GM12865 (cell line): ENCODE results near the gene CYP4F8.

Experiments used
- DNase-seq: peaks from one replicate; pipeline ENCODE4 v3.0.0; 2010; ENCODE audit warnings: low read depth
- H3K4me3 ChIP-seq: 2 replicates; pipeline ENCODE4 v1.5.1; 2011; ENCODE audit warnings: mild to moderate bottlenecking, low read depth, low read length, control low read depth
- TF ChIP-seq, protein P1 (sequence below): IDR thresholded peaks from 2 replicates; pipeline ENCODE4 v1.5.1; 2011; ENCODE audit warnings: low read length, control low read depth, low read depth, inconsistent platforms; ENCODE audit not compliant: insufficient read depth; ENCODE audit errors: missing control alignments

CYP4F8 gene

GRCh38 chr19:15663247-15663646, 48.2 kb downstream of the CYP4F8 start:
- TF ChIP-seq, protein P1, sequence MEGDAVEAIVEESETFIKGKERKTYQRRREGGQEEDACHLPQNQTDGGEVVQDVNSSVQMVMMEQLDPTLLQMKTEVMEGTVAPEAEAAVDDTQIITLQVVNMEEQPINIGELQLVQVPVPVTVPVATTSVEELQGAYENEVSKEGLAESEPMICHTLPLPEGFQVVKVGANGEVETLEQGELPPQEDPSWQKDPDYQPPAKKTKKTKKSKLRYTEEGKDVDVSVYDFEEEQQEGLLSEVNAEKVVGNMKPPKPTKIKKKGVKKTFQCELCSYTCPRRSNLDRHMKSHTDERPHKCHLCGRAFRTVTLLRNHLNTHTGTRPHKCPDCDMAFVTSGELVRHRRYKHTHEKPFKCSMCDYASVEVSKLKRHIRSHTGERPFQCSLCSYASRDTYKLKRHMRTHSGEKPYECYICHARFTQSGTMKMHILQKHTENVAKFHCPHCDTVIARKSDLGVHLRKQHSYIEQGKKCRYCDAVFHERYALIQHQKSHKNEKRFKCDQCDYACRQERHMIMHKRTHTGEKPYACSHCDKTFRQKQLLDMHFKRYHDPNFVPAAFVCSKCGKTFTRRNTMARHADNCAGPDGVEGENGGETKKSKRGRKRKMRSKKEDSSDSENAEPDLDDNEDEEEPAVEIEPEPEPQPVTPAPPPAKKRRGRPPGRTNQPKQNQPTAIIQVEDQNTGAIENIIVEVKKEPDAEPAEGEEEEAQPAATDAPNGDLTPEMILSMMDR: no peak
- H3K4me3 ChIP-seq: no peak overlapping the region

DNA sequence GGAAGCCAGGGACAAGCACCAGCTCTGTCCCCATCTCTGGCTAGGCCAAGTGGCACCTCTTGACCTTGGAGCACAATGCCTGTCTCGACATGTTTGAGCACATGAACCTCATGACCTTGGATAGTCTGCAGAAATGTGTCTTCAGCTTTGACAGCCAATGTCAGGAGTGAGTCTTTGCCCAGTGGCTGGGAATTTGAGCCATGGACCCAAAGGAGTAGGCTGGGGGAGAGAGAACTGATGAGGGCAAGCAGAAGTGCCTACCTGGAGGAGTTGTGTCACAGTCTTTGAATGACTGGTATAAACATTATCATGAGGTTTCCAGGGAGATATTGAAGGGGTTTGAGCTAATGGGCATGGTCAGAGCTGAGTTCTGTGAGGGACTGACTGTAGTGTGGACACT, 51.2 kb downstream of the CYP4F8 start:
- no peak overlapping the region for H3K4me3 ChIP-seq
- DNase-seq: no peak
- TF ChIP-seq, protein P1: no peak

More at GRCh38 chr19:15663247-15663646, 48.2 kb downstream of the CYP4F8 start:
- no peak for DNase-seq

DNA sequence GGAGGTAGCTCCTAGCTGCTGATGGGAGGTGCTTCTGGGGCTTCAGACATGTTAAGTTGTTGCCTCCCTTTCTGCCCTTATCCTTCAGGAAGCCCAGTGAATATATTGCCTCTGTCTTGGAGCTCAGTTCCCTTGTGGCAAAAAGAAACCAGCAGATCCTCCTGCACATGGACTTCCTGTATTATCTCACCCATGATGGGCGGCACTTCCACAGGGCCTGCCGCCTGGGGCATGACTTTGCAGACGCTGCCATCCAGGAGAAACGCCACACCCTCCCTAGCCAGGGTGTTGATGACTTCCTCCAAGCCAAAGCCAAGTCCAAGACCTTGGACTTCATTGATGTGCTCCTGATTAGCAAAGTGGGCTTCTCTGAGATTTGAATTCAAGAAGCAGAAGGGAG, 51.9 kb downstream of the CYP4F8 start:
- no peak for DNase-seq

DNA sequence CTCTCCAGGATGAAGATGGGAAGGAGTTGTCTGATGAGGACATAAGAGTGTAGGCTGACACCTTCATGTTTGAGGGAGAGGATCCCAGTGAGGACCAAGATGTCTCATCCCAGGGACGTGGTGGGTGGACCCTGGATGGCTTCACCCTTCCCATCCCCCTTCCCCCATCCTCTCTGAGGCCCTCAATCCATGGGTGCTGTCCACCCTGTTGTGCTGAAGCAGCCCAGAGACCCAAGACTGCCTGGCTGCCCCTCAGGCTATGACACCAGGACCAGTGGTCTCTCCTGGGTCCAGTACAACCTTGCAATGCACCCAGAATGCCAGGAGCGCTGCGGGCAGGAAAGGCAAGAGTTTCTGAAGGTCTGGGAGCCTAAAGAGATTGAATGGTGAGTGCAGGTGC, 54.4 kb downstream of the CYP4F8 start:
- H3K4me3 ChIP-seq: no peak overlapping the region
- no peak for DNase-seq
- TF ChIP-seq, protein P1: no peak

More for the DNA sequence above, 51.9 kb downstream of the CYP4F8 start:
- TF ChIP-seq, protein P1: no peak
- no peak overlapping the region for H3K4me3 ChIP-seq

- no peak for DNase-seq
- H3K4me3 ChIP-seq: no peak overlapping the region
- TF ChIP-seq, protein P1: no peak
Measured at GRCh38 chr19:15669891-15670290, 54.9 kb downstream of the CYP4F8 start.

DNA sequence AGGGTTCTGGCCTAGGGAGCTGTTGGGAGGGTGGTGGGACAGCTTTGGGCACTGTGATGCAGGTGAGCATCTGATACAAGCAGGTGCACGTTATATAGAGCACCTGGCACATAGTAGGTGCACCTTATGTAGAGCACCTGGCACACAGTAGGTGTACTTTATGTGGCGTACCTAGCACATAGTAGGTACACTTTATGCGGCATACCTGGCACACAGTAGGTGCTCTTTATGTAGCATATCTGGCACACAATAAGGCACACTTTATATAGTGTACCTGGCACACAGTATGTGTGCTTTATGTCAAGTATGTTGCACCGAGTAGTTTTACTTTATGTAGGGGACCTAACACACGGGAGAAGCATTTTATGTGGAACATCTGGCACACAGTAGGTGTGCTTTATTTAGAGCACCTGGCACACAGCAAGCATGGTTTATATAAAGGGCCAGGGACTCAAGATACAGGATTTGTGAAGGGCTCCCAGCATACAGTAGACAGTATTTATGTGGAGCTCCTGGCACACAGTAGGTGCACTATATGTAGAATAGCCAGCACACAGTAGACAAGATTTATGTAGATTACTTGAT, 56.3 kb downstream of the CYP4F8 start:
- TF ChIP-seq, protein P1: no peak
- no peak for DNase-seq
- no peak overlapping the region for H3K4me3 ChIP-seq
